ENCODE measurements around the gene SAMD4B.
A peak's percentile ranks its signal among the peaks of the same experiment; 100 is the strongest.

SAMD4B gene

GRCh38 chr19:39409208-39410016, 67.2 kb downstream of the SAMD4B start:
- DNase-seq (ENCODE audit: low read depth) = peak; percentile 51

GRCh38 chr19:39410017-39410830, 68.0 kb downstream of the SAMD4B start:
- DNase-seq (ENCODE audit: low read depth) = no peak

GRCh38 chr19:39410831-39411080, 68.5 kb downstream of the SAMD4B start:
- no peak for DNase-seq (ENCODE audit: low read depth)

DNA sequence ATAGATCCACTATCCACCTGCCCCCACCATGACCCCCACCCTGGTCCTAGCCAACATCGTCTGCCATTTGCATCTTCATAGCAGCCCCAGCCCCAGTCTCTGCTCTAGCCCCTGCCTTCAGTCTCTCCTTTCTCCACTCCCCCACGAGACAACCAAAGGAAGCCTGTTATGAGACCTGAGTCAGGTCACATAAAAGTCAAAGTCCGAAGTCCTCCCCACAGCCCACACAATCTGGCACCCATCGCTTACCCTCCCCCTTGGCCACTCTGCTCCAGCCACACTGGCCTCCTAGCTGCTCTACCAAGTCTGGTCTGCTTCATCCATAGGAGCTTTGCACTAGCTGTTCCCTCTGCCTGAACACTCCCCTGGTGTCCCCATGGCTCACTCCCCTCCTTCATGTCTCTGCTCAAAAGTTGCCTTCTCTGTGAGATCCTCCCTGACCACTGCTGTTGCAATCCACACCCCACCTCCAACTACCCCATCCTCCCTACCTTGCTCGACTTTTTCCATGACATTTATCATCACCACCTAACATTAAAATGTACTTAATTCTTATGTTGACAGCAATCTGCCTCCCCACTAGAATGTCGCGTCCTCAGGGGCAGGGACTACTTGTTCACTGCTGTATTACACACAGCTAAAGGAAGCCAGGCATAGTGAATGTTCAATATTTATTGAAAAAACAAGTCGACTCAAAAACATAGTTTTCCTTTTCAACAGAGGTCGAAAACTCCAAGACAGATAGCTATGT, 69.0 kb downstream of the SAMD4B start:
- no peak for DNase-seq (ENCODE audit: low read depth)

- DNase-seq (ENCODE audit: low read depth) = peak; percentile 80
Measured at GRCh38 chr19:39411832-39412099, 69.5 kb downstream of the SAMD4B start.

DNA sequence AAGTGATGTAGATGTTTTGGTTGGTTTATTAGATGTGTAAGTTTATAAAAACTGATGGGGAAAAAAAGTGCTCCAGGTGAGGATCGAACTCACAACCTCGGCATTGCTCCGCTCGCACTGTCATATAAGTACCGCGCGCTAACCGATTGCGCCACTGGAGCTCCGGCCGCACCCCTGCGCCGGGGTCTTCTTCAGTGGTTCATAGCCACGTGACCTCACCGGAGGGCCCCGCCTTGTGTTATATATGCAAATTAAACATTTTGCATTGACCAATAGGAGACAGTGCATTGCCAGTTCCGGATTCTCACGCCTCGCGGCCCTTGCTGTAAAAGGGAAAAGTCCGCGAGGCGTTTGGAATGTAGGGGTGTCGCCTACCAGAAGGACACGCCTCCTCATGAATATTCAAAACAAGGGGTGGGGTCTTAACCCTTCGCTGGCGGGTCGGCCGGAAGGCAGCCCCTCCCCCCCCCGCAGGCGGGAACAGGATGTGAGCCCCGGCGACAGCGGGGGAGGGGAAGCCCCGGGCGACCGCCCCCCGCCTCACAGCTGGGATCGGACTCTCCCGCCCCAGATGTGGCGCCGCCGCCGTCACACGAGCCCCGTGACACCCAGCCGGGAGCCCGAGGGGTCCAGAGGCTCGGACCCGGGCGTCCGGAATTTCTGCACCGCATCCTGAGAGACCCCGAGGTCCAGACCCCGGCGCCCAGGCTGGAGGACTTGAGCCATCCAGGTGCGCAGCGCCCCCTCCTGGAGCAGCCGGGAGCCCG, 70.1 kb downstream of the SAMD4B start, which contains the start of gene PLEKHG2:
Gene PLEKHG2 (plus strand): TSS at position 570 of the 767 bp plus-strand sequence. CDS start 1,418 bp downstream, outside the sequence.
- DNase-seq (ENCODE audit: low read depth) = peak; percentile 96

- DNase-seq (ENCODE audit: low read depth) = no peak
Measured at GRCh38 chr19:39412867-39413271, 70.6 kb downstream of the SAMD4B start.

DNA sequence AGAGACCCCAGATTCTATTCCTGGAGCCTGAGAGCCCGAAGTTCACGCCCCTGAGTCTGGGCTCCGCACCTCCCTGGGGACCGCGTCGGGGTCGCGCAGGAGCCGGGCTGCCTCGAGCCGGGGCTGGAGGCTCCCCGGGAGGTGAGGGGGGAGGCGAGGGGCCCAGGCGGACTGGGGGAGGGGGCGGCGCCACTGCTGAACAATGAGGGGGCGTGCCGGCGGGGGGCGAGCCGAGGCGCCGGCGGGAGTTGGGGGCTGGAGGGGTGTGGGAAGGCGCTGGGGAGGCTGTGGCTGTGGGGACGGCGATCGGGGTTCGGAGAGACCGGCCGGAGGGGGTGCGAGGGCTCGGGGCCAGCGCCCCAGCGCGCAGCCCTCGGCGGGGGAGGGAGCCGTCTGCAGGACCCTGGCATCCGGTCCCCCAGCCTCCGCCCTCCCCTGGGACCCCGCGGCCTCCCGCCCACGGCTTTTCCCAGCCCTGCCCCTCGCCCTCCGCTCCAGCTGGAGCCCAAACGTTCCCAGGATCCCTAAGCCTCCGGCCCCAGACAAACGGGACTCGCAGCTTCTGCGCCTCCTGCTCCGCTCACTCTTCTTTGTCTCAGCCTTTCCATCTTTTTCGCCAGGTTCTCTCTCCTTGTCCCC, 71.2 kb downstream of the SAMD4B start:
- DNase-seq (ENCODE audit: low read depth) = no peak

DNA sequence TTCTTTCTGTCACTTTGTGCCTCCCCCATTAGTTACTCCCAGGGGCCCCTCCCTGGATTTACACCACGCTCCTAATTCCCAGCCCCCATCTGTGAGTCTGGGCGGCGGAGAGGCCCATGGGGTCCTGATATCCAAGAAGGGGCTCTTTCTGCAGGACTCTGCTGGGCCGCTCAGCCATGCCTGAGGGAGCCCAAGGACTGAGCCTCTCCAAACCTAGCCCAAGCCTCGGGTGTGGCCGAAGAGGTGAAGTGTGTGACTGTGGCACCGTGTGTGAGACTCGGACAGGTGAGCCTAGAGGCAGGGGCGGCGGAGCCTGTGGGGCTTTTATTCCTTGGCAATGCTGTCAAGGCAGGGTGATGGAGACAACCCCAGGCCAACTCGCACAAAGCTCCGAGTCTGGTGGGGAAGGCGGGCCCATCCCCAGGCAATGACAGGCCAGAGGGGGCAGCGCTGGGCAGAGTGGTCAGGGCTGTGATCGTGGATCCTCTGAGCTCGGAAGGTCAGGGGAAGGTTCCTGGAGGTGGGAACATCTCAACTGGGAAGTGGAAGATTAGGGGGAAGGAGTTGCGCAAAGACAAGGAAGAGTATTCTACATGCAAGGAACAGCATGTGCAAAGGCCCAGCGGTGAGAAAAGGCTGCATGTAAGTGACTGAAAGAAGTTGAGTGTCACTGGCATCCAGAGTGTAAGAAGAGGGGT, 71.8 kb downstream of the SAMD4B start:
- DNase-seq (ENCODE audit: low read depth) = no peak

DNA sequence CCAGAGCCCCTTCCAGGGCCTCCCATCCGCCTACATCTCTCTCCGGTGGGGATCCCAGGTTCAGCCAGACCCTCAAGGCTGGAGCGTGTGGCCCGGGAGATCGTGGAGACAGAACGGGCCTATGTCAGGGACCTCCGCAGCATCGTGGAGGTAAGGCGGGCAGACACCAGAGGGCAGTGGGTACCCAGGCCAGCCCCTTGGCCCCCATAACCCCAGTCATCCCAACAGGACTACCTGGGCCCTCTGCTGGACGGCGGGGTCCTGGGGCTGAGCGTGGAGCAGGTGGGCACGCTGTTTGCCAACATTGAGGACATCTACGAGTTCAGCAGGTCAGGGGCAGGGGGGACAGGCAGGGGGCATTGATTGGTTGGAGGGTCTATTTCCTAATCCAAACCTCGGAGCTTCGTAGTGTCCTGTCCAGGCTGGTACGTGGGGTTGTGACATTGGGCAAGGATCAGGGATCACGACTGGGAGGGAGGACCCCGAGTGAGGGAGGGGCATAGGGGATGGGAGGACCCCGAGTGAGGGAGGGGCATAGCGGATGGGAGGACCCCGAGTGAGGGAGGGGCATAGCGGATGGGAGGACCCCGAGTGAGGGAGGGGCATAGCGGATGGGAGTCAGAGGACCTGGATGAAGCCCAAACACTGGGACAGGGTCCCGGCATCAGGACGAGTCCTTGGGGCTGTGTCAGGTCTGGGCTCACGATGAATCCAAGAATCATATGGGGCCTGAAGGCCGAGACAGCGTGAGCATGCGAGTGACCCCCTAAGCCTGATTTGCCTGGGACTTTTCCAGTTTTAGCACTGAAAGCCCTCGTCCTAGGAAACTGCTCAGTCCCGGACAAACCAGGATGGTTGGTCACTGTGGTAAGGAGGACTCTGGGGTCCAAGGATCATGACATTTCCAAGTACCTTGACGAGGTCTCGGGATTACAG, 73.2 kb downstream of the SAMD4B start:
- no peak for DNase-seq (ENCODE audit: low read depth)

- DNase-seq (ENCODE audit: low read depth) = no peak
Measured at GRCh38 chr19:39416152-39417120, 74.2 kb downstream of the SAMD4B start.

DNA sequence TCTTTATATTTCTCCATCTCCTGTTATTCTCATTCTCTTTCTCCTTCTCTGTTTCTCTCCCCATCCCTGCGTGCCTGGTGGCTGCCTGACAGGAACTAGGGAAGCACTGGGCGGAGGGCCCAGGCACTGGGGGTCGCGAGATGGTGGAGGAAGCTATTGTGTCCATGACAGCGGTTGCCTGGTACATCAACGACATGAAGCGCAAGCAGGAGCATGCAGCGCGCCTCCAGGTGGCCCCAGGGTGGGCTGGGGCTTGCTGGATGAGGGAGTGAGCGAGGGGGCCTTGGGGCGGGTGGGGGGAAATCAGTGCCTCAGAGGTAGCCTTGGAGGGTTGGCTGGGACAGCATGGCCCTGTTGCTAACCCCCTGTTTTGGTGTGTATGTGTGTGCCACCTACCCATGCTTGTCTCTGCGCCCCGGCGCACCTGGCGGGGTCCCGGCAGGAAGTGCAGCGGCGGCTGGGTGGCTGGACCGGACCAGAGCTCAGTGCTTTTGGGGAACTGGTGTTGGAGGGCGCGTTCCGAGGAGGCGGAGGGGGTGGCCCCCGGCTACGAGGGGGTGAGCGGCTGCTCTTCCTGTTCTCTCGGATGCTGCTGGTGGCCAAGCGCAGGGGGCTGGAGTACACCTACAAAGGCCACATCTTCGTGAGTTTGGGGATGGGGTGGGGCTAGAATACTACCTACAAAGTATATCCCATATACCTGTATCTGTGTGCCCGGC, 75.4 kb downstream of the SAMD4B start:
- DNase-seq (ENCODE audit: low read depth) = no peak

GRCh38 chr19:39419003-39419402, 76.8 kb downstream of the SAMD4B start:
- DNase-seq (ENCODE audit: low read depth) = no peak

DNA sequence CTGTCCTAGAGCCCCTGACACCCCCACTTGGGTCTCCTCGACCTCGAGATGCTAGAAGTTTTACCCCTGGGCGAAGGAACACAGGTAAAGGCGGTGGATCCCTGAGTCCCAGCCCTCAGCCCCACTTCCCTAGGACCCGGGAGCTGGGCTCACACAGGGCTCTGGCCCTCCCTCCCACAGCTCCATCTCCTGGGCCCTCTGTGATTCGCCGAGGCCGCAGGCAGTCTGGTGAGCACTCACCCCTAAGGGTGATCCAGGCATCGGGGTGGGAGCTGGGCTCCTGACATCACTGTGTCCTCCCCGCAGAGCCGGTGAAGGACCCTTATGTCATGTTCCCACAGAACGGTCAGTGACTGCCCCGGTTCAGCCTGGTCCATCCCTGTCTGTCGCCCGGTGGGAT, 78.5 kb downstream of the SAMD4B start:
- DNase-seq (ENCODE audit: low read depth) = no peak

GRCh38 chr19:39422020-39422419, 79.8 kb downstream of the SAMD4B start:
- no peak for DNase-seq (ENCODE audit: low read depth)

- DNase-seq (ENCODE audit: low read depth) = no peak
Measured at GRCh38 chr19:39423258-39424086, 81.3 kb downstream of the SAMD4B start.

- no peak for DNase-seq (ENCODE audit: low read depth)
Measured at GRCh38 chr19:39424934-39425333, 82.7 kb downstream of the SAMD4B start.
